ENCODE data around the gene ARID1B. TPM values are rescaled to one million over a fixed set of nuclear protein-coding genes. Genes with fewer than 3 reads are reported as not detected.

Gene ARID1B
- total and polyA plus RNA-seq, 2 of the 13 experiments (the other 11 are each of a cell fraction or from before 2014, with no cell fraction given) = 20.1 to 32.6 TPM

- TF ChIP-seq, protein P1, sequence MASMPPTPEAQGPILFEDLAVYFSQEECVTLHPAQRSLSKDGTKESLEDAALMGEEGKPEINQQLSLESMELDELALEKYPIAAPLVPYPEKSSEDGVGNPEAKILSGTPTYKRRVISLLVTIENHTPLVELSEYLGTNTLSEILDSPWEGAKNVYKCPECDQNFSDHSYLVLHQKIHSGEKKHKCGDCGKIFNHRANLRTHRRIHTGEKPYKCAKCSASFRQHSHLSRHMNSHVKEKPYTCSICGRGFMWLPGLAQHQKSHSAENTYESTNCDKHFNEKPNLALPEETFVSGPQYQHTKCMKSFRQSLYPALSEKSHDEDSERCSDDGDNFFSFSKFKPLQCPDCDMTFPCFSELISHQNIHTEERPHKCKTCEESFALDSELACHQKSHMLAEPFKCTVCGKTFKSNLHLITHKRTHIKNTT (CRISPR knock-in tag; IDR thresholded peaks at IDR 0.05) = no peak
- TF ChIP-seq ZNF501 (CRISPR knock-in tag; IDR thresholded peaks at IDR 0.05) (no peak), AGO2 (optimal IDR thresholded peaks at IDR 0.05; ENCODE audit: low read depth, low read length) (no peak), BCL3 (CRISPR knock-in tag; IDR thresholded peaks at IDR 0.05) (no peak), KDM5A (IDR thresholded peaks at IDR 0.05; ENCODE audit: borderline replicate concordance, low read length) (no peak; the same call in 1 of the 2 replicates), ZNF121 (CRISPR knock-in tag; IDR thresholded peaks at IDR 0.05) (no peak), ZFP37 (CRISPR knock-in tag; IDR thresholded peaks at IDR 0.05; ENCODE audit: borderline replicate concordance) (no peak), NR2C2 (CRISPR knock-in tag; IDR thresholded peaks at IDR 0.05; ENCODE audit: borderline replicate concordance) (peak; percentile 54; the same call in 1 of the 2 replicates), SALL2 (CRISPR knock-in tag; IDR thresholded peaks at IDR 0.05) (no peak), GATA4 (IDR thresholded peaks at IDR 0.05; ENCODE audit: borderline replicate concordance, low read depth) (no peak), PHB2 (IDR thresholded peaks at IDR 0.05; ENCODE audit: partially characterized antibody) (no peak), ZNF138 (CRISPR knock-in tag; IDR thresholded peaks at IDR 0.05; ENCODE audit: low read depth) (no peak)
- TF ChIP-seq, protein P2, sequence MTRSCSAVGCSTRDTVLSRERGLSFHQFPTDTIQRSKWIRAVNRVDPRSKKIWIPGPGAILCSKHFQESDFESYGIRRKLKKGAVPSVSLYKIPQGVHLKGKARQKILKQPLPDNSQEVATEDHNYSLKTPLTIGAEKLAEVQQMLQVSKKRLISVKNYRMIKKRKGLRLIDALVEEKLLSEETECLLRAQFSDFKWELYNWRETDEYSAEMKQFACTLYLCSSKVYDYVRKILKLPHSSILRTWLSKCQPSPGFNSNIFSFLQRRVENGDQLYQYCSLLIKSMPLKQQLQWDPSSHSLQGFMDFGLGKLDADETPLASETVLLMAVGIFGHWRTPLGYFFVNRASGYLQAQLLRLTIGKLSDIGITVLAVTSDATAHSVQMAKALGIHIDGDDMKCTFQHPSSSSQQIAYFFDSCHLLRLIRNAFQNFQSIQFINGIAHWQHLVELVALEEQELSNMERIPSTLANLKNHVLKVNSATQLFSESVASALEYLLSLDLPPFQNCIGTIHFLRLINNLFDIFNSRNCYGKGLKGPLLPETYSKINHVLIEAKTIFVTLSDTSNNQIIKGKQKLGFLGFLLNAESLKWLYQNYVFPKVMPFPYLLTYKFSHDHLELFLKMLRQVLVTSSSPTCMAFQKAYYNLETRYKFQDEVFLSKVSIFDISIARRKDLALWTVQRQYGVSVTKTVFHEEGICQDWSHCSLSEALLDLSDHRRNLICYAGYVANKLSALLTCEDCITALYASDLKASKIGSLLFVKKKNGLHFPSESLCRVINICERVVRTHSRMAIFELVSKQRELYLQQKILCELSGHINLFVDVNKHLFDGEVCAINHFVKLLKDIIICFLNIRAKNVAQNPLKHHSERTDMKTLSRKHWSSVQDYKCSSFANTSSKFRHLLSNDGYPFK (CRISPR knock-in tag; IDR thresholded peaks at IDR 0.05; ENCODE audit: borderline replicate concordance) = no peak
- TF ChIP-seq, protein P3, sequence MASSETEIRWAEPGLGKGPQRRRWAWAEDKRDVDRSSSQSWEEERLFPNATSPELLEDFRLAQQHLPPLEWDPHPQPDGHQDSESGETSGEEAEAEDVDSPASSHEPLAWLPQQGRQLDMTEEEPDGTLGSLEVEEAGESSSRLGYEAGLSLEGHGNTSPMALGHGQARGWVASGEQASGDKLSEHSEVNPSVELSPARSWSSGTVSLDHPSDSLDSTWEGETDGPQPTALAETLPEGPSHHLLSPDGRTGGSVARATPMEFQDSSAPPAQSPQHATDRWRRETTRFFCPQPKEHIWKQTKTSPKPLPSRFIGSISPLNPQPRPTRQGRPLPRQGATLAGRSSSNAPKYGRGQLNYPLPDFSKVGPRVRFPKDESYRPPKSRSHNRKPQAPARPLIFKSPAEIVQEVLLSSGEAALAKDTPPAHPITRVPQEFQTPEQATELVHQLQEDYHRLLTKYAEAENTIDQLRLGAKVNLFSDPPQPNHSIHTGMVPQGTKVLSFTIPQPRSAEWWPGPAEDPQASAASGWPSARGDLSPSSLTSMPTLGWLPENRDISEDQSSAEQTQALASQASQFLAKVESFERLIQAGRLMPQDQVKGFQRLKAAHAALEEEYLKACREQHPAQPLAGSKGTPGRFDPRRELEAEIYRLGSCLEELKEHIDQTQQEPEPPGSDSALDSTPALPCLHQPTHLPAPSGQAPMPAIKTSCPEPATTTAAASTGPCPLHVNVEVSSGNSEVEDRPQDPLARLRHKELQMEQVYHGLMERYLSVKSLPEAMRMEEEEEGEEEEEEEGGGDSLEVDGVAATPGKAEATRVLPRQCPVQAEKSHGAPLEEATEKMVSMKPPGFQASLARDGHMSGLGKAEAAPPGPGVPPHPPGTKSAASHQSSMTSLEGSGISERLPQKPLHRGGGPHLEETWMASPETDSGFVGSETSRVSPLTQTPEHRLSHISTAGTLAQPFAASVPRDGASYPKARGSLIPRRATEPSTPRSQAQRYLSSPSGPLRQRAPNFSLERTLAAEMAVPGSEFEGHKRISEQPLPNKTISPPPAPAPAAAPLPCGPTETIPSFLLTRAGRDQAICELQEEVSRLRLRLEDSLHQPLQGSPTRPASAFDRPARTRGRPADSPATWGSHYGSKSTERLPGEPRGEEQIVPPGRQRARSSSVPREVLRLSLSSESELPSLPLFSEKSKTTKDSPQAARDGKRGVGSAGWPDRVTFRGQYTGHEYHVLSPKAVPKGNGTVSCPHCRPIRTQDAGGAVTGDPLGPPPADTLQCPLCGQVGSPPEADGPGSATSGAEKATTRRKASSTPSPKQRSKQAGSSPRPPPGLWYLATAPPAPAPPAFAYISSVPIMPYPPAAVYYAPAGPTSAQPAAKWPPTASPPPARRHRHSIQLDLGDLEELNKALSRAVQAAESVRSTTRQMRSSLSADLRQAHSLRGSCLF (CRISPR knock-in tag; IDR thresholded peaks at IDR 0.05; ENCODE audit: borderline replicate concordance) = no peak
Measured at GRCh38 chr6:156933201-156934068, 156.3 kb downstream of the ARID1B start (continued).
